ENCODE measurements around the gene PRND.

DNA sequence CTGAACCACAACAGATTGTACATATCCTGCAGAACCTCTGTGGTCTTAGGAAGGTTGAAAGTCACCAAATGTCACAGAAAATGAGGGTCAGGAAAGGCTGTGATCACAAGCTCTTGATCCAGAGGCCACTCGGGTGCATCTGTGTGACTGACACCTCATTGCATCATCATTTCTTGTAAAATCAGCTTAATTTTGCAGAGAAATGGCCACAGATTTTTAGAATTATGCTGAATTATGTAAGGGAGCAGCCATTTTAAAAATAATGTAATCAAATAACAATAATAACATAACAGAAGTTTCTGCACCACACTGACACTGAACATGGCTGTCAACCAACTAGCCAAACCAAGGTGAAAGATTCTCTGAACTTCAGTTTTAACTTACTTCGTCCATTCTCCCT lies 32.5 kb upstream of the PRND start:
- TF ChIP-seq SRF (IDR thresholded peaks at IDR 0.05; ENCODE audit: low read depth in 2 of 2, low read length in 2 of 2) (no peak), NRF1 (conservative IDR thresholded peaks at IDR 0.05; ENCODE audit: low read depth, low read length) (no peak), POLR2A (IDR thresholded peaks at IDR 0.05; ENCODE audit: low read depth, low read length) (no peak), ATF2 (IDR thresholded peaks at IDR 0.05; ENCODE audit: low read length) (no peak)
- TF ChIP-seq, protein P1, sequence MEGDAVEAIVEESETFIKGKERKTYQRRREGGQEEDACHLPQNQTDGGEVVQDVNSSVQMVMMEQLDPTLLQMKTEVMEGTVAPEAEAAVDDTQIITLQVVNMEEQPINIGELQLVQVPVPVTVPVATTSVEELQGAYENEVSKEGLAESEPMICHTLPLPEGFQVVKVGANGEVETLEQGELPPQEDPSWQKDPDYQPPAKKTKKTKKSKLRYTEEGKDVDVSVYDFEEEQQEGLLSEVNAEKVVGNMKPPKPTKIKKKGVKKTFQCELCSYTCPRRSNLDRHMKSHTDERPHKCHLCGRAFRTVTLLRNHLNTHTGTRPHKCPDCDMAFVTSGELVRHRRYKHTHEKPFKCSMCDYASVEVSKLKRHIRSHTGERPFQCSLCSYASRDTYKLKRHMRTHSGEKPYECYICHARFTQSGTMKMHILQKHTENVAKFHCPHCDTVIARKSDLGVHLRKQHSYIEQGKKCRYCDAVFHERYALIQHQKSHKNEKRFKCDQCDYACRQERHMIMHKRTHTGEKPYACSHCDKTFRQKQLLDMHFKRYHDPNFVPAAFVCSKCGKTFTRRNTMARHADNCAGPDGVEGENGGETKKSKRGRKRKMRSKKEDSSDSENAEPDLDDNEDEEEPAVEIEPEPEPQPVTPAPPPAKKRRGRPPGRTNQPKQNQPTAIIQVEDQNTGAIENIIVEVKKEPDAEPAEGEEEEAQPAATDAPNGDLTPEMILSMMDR (IDR thresholded peaks at IDR 0.05 in 2 of 3, conservative IDR thresholded peaks at IDR 0.05 in 1 of 3; ENCODE audit: control insufficient read depth in 2 of 3, extremely low read depth in 1 of 3, insufficient read depth in 1 of 3, low read depth in 3 of 3, low read length in 3 of 3): no peak
